ENCODE data around the gene VOPP1. TPM values are rescaled to one million over a fixed set of nuclear protein-coding genes. Genes with fewer than 3 reads are reported as not detected.

The VOPP1 gene
- total and polyA plus RNA-seq, 10 of the 15 experiments (the other 5 are each of a cell fraction or from before 2014, with no cell fraction given) = 32.8 to 206 (median 129) TPM

- TF ChIP-seq GATAD2B (conservative IDR thresholded peaks at IDR 0.05; ENCODE audit: low read depth) (0 out of 2 replicates have a peak, but pooled peaks have one; percentile 90), JUND (IDR thresholded peaks at IDR 0.05; ENCODE audit: low read depth, low read length) (peak; percentile 89; the same call in 1 of the 2 replicates), SKIL (IDR thresholded peaks at IDR 0.05; ENCODE audit: low read depth, poor library complexity, severe bottlenecking) (peak; percentile 99), ZBED1 (IDR thresholded peaks at IDR 0.05; ENCODE audit: borderline replicate concordance) (peak; percentile 96; the same call in 1 of the 2 replicates), USF2 (IDR thresholded peaks at IDR 0.05; ENCODE audit: borderline replicate concordance, low read depth, low read length) (no peak; the same call in 1 of the 2 replicates), SREBF1 (IDR thresholded peaks at IDR 0.05; ENCODE audit: low read length) (no peak), HCFC1 (IDR thresholded peaks at IDR 0.05; ENCODE audit: low read length) (no peak), CREM (IDR thresholded peaks at IDR 0.05; ENCODE audit: low read depth) (peak; percentile 98), NKRF (conservative IDR thresholded peaks at IDR 0.05) (0 out of 2 replicates have a peak, but pooled peaks have one; percentile 37), CHD4 (IDR thresholded peaks at IDR 0.05) (no peak), YY1 (IDR thresholded peaks at IDR 0.05; ENCODE audit: low read depth, low read length) (peak; percentile 64; the same call in 1 of the 2 replicates), ETV6 (conservative IDR thresholded peaks at IDR 0.05 in 1 of 2, IDR thresholded peaks at IDR 0.05 in 1 of 2; ENCODE audit: borderline replicate concordance in 1 of 2, low read depth in 1 of 2) (peak in 1 of 2 experiments; percentile 100; a peak in 3 of 4 replicates), STAT1 (conservative IDR thresholded peaks at IDR 0.05) (no peak), POLR2AphosphoS5 (IDR thresholded peaks at IDR 0.05; ENCODE audit: low read length) (0 out of 2 replicates have a peak, but pooled peaks have one; percentile 78), E4F1 (IDR thresholded peaks at IDR 0.05; ENCODE audit: borderline replicate concordance, partially characterized antibody) (no peak), SMAD5 (IDR thresholded peaks at IDR 0.05; ENCODE audit: low read depth) (no peak), RAD21 (IDR thresholded peaks at IDR 0.05; ENCODE audit: insufficient read depth, low read depth, low read length) (peak; percentile 17), IRF3 (IDR thresholded peaks at IDR 0.05) (no peak), EGR1 (IDR thresholded peaks at IDR 0.05; ENCODE audit: borderline replicate concordance in 1 of 2, low read depth in 2 of 2, low read length in 2 of 2) (peak in 1 of 2 experiments; percentile 78; a peak in 2 of 3 replicates), KAT2A (conservative IDR thresholded peaks at IDR 0.05; ENCODE audit: control insufficient read depth, low read depth, low read length) (no peak), NR2C1 (IDR thresholded peaks at IDR 0.05) (no peak)
Measured at GRCh38 chr7:55533050-55533728, 39.1 kb downstream of the VOPP1 start (continued).
